ENCODE measurements around the gene OR52E4. TPM values are rescaled to one million over a fixed set of nuclear protein-coding genes. Genes with fewer than 3 reads are reported as not detected.

OR52E4 gene
- total RNA-seq (2021): not detected in 3 replicates
- not detected for Bru-seq, nascent RNA
- long read RNA-seq, experiment 1: 0 reads
- long read RNA-seq, experiment 2: 0 reads
- long read RNA-seq, experiment 3: 0 reads

- Mint-ChIP-seq H3K4me3 (no peak within 1 kb of the TSS), H3K9me3 (no peaks in the 10 kb centered on the region), H3K36me3 (no peaks in the 10 kb centered on the region), H3K27ac (no peak within 1 kb of the TSS), H3K4me1 (no peaks in the 10 kb centered on the region), H3K27me3 (ENCODE audit: low read depth) (no peaks in the 10 kb centered on the region; the same call in 1 of the 2 replicates)
- POLR2A ChIA-PET: no interaction called here
- DNase-seq (ENCODE audit: low spot score): no peak
- ATAC-seq: no peak
- no peak for TF ChIP-seq ARID4B (CRISPR knock-in tag; IDR thresholded peaks at IDR 0.05; ENCODE audit: borderline replicate concordance)
- no peak for TF ChIP-seq AR (CRISPR knock-in tag; IDR thresholded peaks at IDR 0.05)
- TF ChIP-seq ZNF671 (CRISPR knock-in tag; IDR thresholded peaks at IDR 0.05): no peak
- TF ChIP-seq ETV6 (CRISPR knock-in tag; IDR thresholded peaks at IDR 0.05): no peak
- no peak for TF ChIP-seq TCF7 (CRISPR knock-in tag; IDR thresholded peaks at IDR 0.05; ENCODE audit: low read depth)
- TF ChIP-seq ZNF219 (CRISPR knock-in tag; IDR thresholded peaks at IDR 0.05; ENCODE audit: borderline replicate concordance): no peak
- no peak for TF ChIP-seq MYBL2 (CRISPR knock-in tag; IDR thresholded peaks at IDR 0.05)
- TF ChIP-seq GRHL2 (CRISPR knock-in tag; IDR thresholded peaks at IDR 0.05; ENCODE audit: insufficient replicate concordance, severe bottlenecking): no peak
- TF ChIP-seq E2F4 (CRISPR knock-in tag; IDR thresholded peaks at IDR 0.05; ENCODE audit: borderline replicate concordance, low read depth): no peak
- no peak for TF ChIP-seq ZNF138 (CRISPR knock-in tag; conservative IDR thresholded peaks at IDR 0.05)
- TF ChIP-seq CREB1 (CRISPR knock-in tag; IDR thresholded peaks at IDR 0.05): no peak
- CTCF ChIA-PET: no interaction called here
These were observed at the start of gene OR52E4 for GRCh38 chr11:5880329-5880728. TSS of gene OR52E4 (plus strand) at chr11:5880629. CDS start at chr11:5884293, 3,664 bp downstream.

GRCh38 chr11:5831196-5831829 lies 49.1 kb upstream of the OR52E4 start:
- ChIA-PET CTCF (interaction anchor here (0.9 to 1.6 kb wide), 2 partner anchors 9 to 60 kb away, joined by 3 to 4 read pairs; no protein-coding TSS in a partner anchor), POLR2A (interaction anchor here (0.9 kb wide), 1 partner anchor 522 kb away, joined by 3 read pairs; no protein-coding TSS in a partner anchor)
- TF ChIP-seq USF1 (CRISPR knock-in tag; IDR thresholded peaks at IDR 0.05) (no peak), ZNF425 (CRISPR knock-in tag; conservative IDR thresholded peaks at IDR 0.05) (no peak), ZNF416 (CRISPR knock-in tag; IDR thresholded peaks at IDR 0.05) (no peak), IRF2 (CRISPR knock-in tag; IDR thresholded peaks at IDR 0.05; ENCODE audit: borderline replicate concordance, low read depth) (no peak), NFYB (CRISPR knock-in tag; conservative IDR thresholded peaks at IDR 0.05; ENCODE audit: low read depth) (no peak), FOXP1 (CRISPR knock-in tag; IDR thresholded peaks at IDR 0.05; ENCODE audit: borderline replicate concordance) (no peak), ZNF121 (CRISPR knock-in tag; IDR thresholded peaks at IDR 0.05) (no peak)
- ATAC-seq (peak; percentile 92), DNase-seq (ENCODE audit: low spot score) (peak; percentile 40)
- Mint-ChIP-seq H3K27me3 (ENCODE audit: low read depth) (peaks cover 4% of the 10 kb centered on the region; the same call in 1 of the 2 replicates), H3K4me3 (no peak overlapping the region), H3K9me3 (peaks cover 17% of the 10 kb centered on the region), H3K27ac (peak overlapping the region; percentile 87), H3K4me1 (peaks cover 19% of the 10 kb centered on the region), H3K36me3 (peaks cover 10% of the 10 kb centered on the region)
